Loucy (cell line): ENCODE measurements around the gene GNAS-AS1.

Experiments
- H2AFZ ChIP-seq: fragments of 200-600 bp; sonication (generic); 2 replicates; pipeline ENCODE4 v1.6.0; 2016; ENCODE audit warnings: antibody characterized with exemption, mild to moderate bottlenecking, low read length, moderate library complexity
- H3F3A ChIP-seq: fragments of 200-600 bp; 2 replicates; pipeline ENCODE4 v1.6.0; 2016; ENCODE audit warnings: antibody characterized with exemption, low read depth, mild to moderate bottlenecking
- H3K27me3 ChIP-seq: fragments of 200-600 bp; sonication (generic); 2 replicates; pipeline ENCODE4 v1.6.1; 2014; ENCODE audit warnings: low read length, mild to moderate bottlenecking; ENCODE audit not compliant: insufficient read depth, poor library complexity, severe bottlenecking
- H3K36me3 ChIP-seq: fragments of 200-600 bp; sonication (generic); 2 replicates; pipeline ENCODE4 v1.6.1; 2016; ENCODE audit warnings: low read length; ENCODE audit not compliant: insufficient read depth
- H3K4me1 ChIP-seq: fragments of 200-600 bp; sonication (generic); 2 replicates; pipeline ENCODE4 v1.5.1; 2014; ENCODE audit warnings: low read length, mild to moderate bottlenecking; ENCODE audit not compliant: insufficient read depth, poor library complexity, severe bottlenecking
- H3K4me2 ChIP-seq: fragments of 200-600 bp; sonication (generic); 2 replicates; pipeline ENCODE4 v1.6.0; 2014; ENCODE audit warnings: antibody characterized with exemption, low read length, low read depth, mild to moderate bottlenecking; ENCODE audit not compliant: poor library complexity, severe bottlenecking
- H3K4me3 ChIP-seq: fragments of 200-600 bp; sonication (generic); 2 replicates; pipeline ENCODE4 v1.5.1; 2014; ENCODE audit warnings: low read length, mild to moderate bottlenecking, mixed read lengths; ENCODE audit not compliant: poor library complexity, severe bottlenecking
- H3K79me2 ChIP-seq: fragments of 200-600 bp; sonication (generic); 2 replicates; pipeline ENCODE4 v1.6.1; 2014; ENCODE audit warnings: low read length; ENCODE audit not compliant: insufficient read depth
- H3K9ac ChIP-seq: fragments of 200-600 bp; sonication (generic); 2 replicates; pipeline ENCODE4 v1.6.0; 2014; ENCODE audit warnings: mild to moderate bottlenecking, low read depth, low read length, moderate library complexity; ENCODE audit not compliant: poor library complexity, severe bottlenecking
- H3K9me2 ChIP-seq: fragments of 200-600 bp; sonication (generic); replicated peaks from 2 replicates; pipeline ENCODE4 v1.6.1; 2016; ENCODE audit warnings: low read depth, low read length, mixed read lengths
- H3K9me3 ChIP-seq: fragments of 200-600 bp; sonication (generic); 2 replicates; pipeline ENCODE4 v1.6.1; 2014; ENCODE audit warnings: mild to moderate bottlenecking, antibody characterized with exemption, low read length, low read depth; ENCODE audit not compliant: insufficient read depth
- H4K20me1 ChIP-seq: fragments of 200-600 bp; sonication (generic); 2 replicates; pipeline ENCODE4 v1.6.0; 2014; ENCODE audit warnings: antibody characterized with exemption, low read length, mild to moderate bottlenecking; ENCODE audit not compliant: insufficient read depth, poor library complexity, severe bottlenecking
- CTCF ChIP-seq: fragments of 200-600 bp; sonication (generic); conservative IDR thresholded peaks from 2 replicates; pipeline ENCODE4 v1.5.1; 2014; ENCODE audit warnings: mild to moderate bottlenecking, antibody characterized with exemption, low read length
- EZH2phosphoT487 ChIP-seq: fragments of 200-600 bp; IDR thresholded peaks from 2 replicates; pipeline ENCODE4 v1.6.1; 2018; ENCODE audit warnings: antibody characterized with exemption, mild to moderate bottlenecking, moderate library complexity, borderline replicate concordance

Gene GNAS-AS1

GRCh38 chr20:58794510-58795180 is 56.1 kb downstream of the GNAS-AS1 start:
- no peaks in the 10 kb centered on the region for H3K36me3 ChIP-seq
- peaks cover 21% of the 10 kb centered on the region for H3K4me1 ChIP-seq
- TF ChIP-seq EZH2phosphoT487 (no peak), CTCF (no peak)
- no peaks in the 10 kb centered on the region; the same call in 1 of the 2 replicates for H3F3A ChIP-seq
- no peak overlapping the region for H3K4me2 ChIP-seq
- H4K20me1 ChIP-seq, result no peaks in the 10 kb centered on the region
- no peaks in the 10 kb centered on the region for H3K9me3 ChIP-seq
- H3K9me2 ChIP-seq, result no peaks in the 10 kb centered on the region
- H3K27me3 ChIP-seq, result peaks cover 4% of the 10 kb centered on the region
- H3K79me2 ChIP-seq, result no peaks in the 10 kb centered on the region
- no peak overlapping the region for H3K9ac ChIP-seq
- no peak overlapping the region for H3K4me3 ChIP-seq
- H2AFZ ChIP-seq, result no peak overlapping the region

GRCh38 chr20:58793512-58794420 is 56.9 kb downstream of the GNAS-AS1 start:
- H3K79me2 ChIP-seq, result no peaks in the 10 kb centered on the region
- H4K20me1 ChIP-seq, result no peaks in the 10 kb centered on the region
- H3K4me3 ChIP-seq, result no peak overlapping the region
- H3K4me1 ChIP-seq, result peaks cover 30% of the 10 kb centered on the region
- H3K36me3 ChIP-seq, result no peaks in the 10 kb centered on the region
- no peak overlapping the region for H3K9ac ChIP-seq
- no peak overlapping the region for H3K4me2 ChIP-seq
- H3K9me3 ChIP-seq, result no peaks in the 10 kb centered on the region
- no peaks in the 10 kb centered on the region for H3K9me2 ChIP-seq
- H3F3A ChIP-seq, result no peaks in the 10 kb centered on the region; the same call in 1 of the 2 replicates
- H2AFZ ChIP-seq, result no peak overlapping the region
- no peak for TF ChIP-seq CTCF
- no peak for TF ChIP-seq EZH2phosphoT487
- peaks cover 4% of the 10 kb centered on the region for H3K27me3 ChIP-seq

- TF ChIP-seq EZH2phosphoT487 (no peak), CTCF (no peak)
- Histone ChIP-seq H3K4me1 (peaks cover 33% of the 10 kb centered on the region), H3K27me3 (peaks cover 4% of the 10 kb centered on the region)
Observed at GRCh38 chr20:58792426-58792825, 58.3 kb downstream of the GNAS-AS1 start.

More at GRCh38 chr20:58792426-58792825, 58.3 kb downstream of the GNAS-AS1 start:
- Histone ChIP-seq H3K9me2 (no peaks in the 10 kb centered on the region), H4K20me1 (no peaks in the 10 kb centered on the region), H3K9me3 (no peaks in the 10 kb centered on the region), H3F3A (no peaks in the 10 kb centered on the region; the same call in 1 of the 2 replicates), H3K4me2 (no peak overlapping the region), H3K79me2 (no peaks in the 10 kb centered on the region), H3K9ac (no peak overlapping the region), H3K36me3 (no peaks in the 10 kb centered on the region), H2AFZ (no peak overlapping the region), H3K4me3 (no peak overlapping the region)
